Measurements from ENCODE around the gene CHD1.

- TF ChIP-seq, protein P1, sequence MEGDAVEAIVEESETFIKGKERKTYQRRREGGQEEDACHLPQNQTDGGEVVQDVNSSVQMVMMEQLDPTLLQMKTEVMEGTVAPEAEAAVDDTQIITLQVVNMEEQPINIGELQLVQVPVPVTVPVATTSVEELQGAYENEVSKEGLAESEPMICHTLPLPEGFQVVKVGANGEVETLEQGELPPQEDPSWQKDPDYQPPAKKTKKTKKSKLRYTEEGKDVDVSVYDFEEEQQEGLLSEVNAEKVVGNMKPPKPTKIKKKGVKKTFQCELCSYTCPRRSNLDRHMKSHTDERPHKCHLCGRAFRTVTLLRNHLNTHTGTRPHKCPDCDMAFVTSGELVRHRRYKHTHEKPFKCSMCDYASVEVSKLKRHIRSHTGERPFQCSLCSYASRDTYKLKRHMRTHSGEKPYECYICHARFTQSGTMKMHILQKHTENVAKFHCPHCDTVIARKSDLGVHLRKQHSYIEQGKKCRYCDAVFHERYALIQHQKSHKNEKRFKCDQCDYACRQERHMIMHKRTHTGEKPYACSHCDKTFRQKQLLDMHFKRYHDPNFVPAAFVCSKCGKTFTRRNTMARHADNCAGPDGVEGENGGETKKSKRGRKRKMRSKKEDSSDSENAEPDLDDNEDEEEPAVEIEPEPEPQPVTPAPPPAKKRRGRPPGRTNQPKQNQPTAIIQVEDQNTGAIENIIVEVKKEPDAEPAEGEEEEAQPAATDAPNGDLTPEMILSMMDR (IDR thresholded peaks at IDR 0.05): no peak
- TF ChIP-seq SIN3A (IDR thresholded peaks at IDR 0.05; ENCODE audit: borderline replicate concordance, insufficient read depth, low read depth, low read length) (no peak), POLR2AphosphoS5 (IDR thresholded peaks at IDR 0.05; ENCODE audit: low read depth, low read length) (no peak), TCF7L2 (IDR thresholded peaks at IDR 0.05; ENCODE audit: low read depth, low read length) (no peak)
- TF ChIP-seq, protein P2, sequence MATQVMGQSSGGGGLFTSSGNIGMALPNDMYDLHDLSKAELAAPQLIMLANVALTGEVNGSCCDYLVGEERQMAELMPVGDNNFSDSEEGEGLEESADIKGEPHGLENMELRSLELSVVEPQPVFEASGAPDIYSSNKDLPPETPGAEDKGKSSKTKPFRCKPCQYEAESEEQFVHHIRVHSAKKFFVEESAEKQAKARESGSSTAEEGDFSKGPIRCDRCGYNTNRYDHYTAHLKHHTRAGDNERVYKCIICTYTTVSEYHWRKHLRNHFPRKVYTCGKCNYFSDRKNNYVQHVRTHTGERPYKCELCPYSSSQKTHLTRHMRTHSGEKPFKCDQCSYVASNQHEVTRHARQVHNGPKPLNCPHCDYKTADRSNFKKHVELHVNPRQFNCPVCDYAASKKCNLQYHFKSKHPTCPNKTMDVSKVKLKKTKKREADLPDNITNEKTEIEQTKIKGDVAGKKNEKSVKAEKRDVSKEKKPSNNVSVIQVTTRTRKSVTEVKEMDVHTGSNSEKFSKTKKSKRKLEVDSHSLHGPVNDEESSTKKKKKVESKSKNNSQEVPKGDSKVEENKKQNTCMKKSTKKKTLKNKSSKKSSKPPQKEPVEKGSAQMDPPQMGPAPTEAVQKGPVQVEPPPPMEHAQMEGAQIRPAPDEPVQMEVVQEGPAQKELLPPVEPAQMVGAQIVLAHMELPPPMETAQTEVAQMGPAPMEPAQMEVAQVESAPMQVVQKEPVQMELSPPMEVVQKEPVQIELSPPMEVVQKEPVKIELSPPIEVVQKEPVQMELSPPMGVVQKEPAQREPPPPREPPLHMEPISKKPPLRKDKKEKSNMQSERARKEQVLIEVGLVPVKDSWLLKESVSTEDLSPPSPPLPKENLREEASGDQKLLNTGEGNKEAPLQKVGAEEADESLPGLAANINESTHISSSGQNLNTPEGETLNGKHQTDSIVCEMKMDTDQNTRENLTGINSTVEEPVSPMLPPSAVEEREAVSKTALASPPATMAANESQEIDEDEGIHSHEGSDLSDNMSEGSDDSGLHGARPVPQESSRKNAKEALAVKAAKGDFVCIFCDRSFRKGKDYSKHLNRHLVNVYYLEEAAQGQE (IDR thresholded peaks at IDR 0.05; ENCODE audit: insufficient read depth in 1 of 2, low read depth in 2 of 2, low read length in 1 of 2): no peak
These were observed 20.9 kb downstream of the CHD1 start for GRCh38 chr5:98907951-98908350.

All from Panc1 (cell line).